Activated CD8-positive, alpha-beta T cell treated with anti-CD3 and anti-CD28 coated beads for 36 hours (primary cell): ENCODE data around the gene SHROOM3. TPM values are rescaled to one million over a fixed set of nuclear protein-coding genes. Genes with fewer than 3 reads are reported as not detected.
"Not testable (repeated sequence)": the region's sequence is repeated elsewhere in the genome, so short reads cannot be mapped to it uniquely, and the experiment has no call there.

Source experiments
- ATAC-seq: fragments of 200-7000 bp; cut with Tn5 transposase; one replicate; pipeline ENCODE4 v1.10.0; 2021; ENCODE audit warnings: mild to moderate bottlenecking, moderate library complexity
- CTCF ChIA-PET: fragments of 350-600 bp; sonication (Branson Sonifier 250); formaldehyde crosslinking; loops from one replicate; lab custom pipeline; 2021; ENCODE audit warnings: antibody characterized with exemption; lab: Charles Lee
- POLR2A ChIA-PET: fragments of 350-600 bp; sonication (Branson Sonifier 250); formaldehyde crosslinking; loops from one replicate; lab custom pipeline; 2021; ENCODE audit warnings: antibody characterized with exemption; lab: Charles Lee
- DNase-seq: peaks from one replicate; pipeline ENCODE4 v3.0.0-alpha.2; 2020
- H3K27ac Mint-ChIP-seq: one replicate; pipeline ENCODE4 v1.8.0; 2021; ENCODE audit warnings: mild to moderate bottlenecking, mixed read lengths
- H3K27me3 Mint-ChIP-seq: one replicate; pipeline ENCODE4 v1.8.0; 2021; ENCODE audit warnings: mixed read lengths
- H3K36me3 Mint-ChIP-seq: one replicate; pipeline ENCODE4 v1.8.0; 2021; ENCODE audit warnings: low read depth, mixed read lengths
- H3K4me1 Mint-ChIP-seq: one replicate; pipeline ENCODE4 v1.8.0; 2021; ENCODE audit warnings: low read depth, mixed read lengths
- H3K4me3 Mint-ChIP-seq: one replicate; pipeline ENCODE4 v1.8.0; 2021; ENCODE audit warnings: mild to moderate bottlenecking, moderate library complexity, mixed read lengths
- H3K9me3 Mint-ChIP-seq: one replicate; pipeline ENCODE4 v1.8.0; 2021; ENCODE audit warnings: mixed read lengths
- CTCF ChIP-seq: fragments of 200-600 bp; IDR thresholded peaks from one replicate; pipeline ENCODE4 v1.8.0; 2022; ENCODE audit warnings: antibody characterized with exemption, mild to moderate bottlenecking
- intact Hi-C: fragments of 100-400 bp; cut with micrococcal nuclease; formaldehyde crosslinking; loops from one replicate; pipeline ENCODE4 v1.10.0; 2022
- total RNA-seq, 2 experiments: library from RNA; stranded (reverse); gene quantifications; one replicate each; pipeline ENCODE4 v1.2.3, GENCODE V29; 2021

SHROOM3 gene
- total RNA-seq, 2 experiments from 2014 or later: not detected

DNA sequence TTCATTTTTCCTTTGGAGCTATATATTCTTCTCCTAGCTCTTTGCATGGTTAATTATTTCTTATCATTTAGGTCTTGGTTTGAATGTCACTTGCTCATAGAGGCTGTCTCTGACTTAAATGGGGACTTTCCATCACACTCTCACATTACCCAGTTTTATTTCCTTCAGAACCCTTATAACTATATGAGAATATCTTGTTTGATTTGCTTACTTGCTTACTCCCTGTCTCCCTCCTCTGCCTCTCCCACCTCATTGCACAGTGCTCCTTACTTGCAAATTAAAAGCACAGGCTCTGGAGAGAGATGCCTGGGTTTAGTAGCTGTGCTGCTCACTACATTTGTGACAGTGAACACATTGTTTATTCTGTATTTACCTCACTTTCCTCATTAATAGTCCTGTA is 288.3 kb downstream of the SHROOM3 start:
- Mint-ChIP-seq H3K27me3 (peaks cover 14% of the 10 kb centered on the region), H3K4me1 (peaks cover 9% of the 10 kb centered on the region), H3K9me3 (no peaks in the 10 kb centered on the region), H3K4me3 (no peak overlapping the region), H3K27ac (no peak overlapping the region), H3K36me3 (no peaks in the 10 kb centered on the region)
- intact Hi-C loops: no loop called here
- CTCF ChIA-PET: no interaction called here
- no peak for ATAC-seq
- TF ChIP-seq CTCF: no peak
- POLR2A ChIA-PET: no interaction called here
- DNase-seq: no peak

DNA sequence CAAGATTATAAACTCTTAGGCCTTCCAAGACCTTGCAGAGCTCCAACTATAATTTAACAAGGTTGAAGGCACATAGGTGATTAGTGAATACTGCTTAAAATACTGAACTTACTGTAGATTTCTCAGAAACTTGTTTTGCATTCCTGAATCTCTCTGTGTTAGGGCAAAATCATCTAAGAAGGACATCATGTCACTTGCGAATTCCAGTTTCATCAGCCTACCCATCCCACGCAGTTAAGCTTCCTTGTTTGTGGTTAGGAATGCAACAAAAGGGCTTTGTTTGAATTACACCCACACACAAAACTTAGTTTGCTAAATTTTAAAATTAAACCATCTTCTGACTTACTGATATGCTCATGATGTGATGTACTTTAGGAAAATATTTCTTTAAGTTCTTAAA is 288.9 kb downstream of the SHROOM3 start:
- peaks cover 9% of the 10 kb centered on the region for H3K4me1 Mint-ChIP-seq
- CTCF ChIA-PET: no interaction called here
- H3K27ac Mint-ChIP-seq: no peak overlapping the region
- H3K4me3 Mint-ChIP-seq: no peak overlapping the region
- POLR2A ChIA-PET: no interaction called here
- no peak for TF ChIP-seq CTCF
- ATAC-seq (no peak), DNase-seq (no peak)
- H3K9me3 Mint-ChIP-seq: no peaks in the 10 kb centered on the region
- intact Hi-C loops: no loop called here
- no peaks in the 10 kb centered on the region for H3K36me3 Mint-ChIP-seq
- H3K27me3 Mint-ChIP-seq: peaks cover 11% of the 10 kb centered on the region

DNA sequence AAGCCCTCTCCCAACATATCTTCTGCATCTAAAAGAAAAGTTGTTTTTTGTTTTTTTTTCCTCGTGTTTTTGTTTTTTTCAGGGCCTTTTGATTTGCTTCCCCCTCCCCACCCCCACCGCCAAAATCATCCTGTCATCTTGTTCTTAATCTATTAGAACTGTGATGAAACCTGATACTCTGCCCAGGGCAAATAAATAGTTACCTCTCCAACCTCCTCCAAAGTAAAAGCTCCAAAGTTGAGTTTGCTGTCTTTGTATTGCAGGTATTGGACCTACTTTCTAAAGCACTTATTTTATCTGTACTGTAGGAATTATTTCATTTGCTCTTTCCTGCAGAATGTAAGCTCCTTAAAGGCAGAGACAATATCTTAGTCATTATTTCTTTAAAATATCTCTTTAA is 290.0 kb downstream of the SHROOM3 start:
- no peak overlapping the region for H3K27ac Mint-ChIP-seq
- TF ChIP-seq CTCF: no peak

DNA sequence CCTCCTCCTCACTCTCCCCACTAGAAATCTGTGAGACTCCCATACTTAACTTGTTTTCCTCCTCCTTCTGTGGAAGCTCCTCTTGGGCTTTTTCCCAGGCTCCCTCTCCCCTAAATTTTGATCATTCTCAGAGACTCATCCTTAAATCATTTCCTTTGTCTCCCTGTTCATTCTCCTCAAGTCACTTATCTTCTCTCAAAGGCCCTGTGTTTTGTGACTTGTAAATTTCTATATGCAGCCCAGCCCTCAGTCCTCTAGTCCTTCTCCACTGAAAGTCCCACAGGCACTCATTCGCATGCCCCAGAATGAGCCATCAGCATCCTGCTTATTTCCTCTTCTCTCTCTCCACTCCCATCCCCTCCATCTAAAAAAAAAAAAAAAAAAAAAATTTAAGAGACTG is 291.1 kb downstream of the SHROOM3 start:
- no peak for TF ChIP-seq CTCF
- Mint-ChIP-seq H3K27me3 (peaks cover 8% of the 10 kb centered on the region), H3K36me3 (no peaks in the 10 kb centered on the region), H3K4me1 (peaks cover 9% of the 10 kb centered on the region), H3K4me3 (no peak overlapping the region), H3K9me3 (no peaks in the 10 kb centered on the region), H3K27ac (no peak overlapping the region)
- intact Hi-C loops: no loop called here
- DNase-seq (no peak), ATAC-seq (no peak)
- POLR2A ChIA-PET: no interaction called here
- CTCF ChIA-PET: interaction anchor here (0.6 kb wide), 1 partner anchor 32 kb away, joined by 3 read pairs; no protein-coding TSS in a partner anchor

More for the DNA sequence above, 290.0 kb downstream of the SHROOM3 start:
- H3K27me3 Mint-ChIP-seq: peaks cover 8% of the 10 kb centered on the region
- no peak for ATAC-seq
- POLR2A ChIA-PET: no interaction called here
- H3K9me3 Mint-ChIP-seq: no peaks in the 10 kb centered on the region
- intact Hi-C loops: no loop called here
- CTCF ChIA-PET: no interaction called here
- no peak overlapping the region for H3K4me3 Mint-ChIP-seq
- no peaks in the 10 kb centered on the region for H3K36me3 Mint-ChIP-seq
- H3K4me1 Mint-ChIP-seq: peaks cover 9% of the 10 kb centered on the region
- no peak for DNase-seq

- H3K9me3 Mint-ChIP-seq: no peaks in the 10 kb centered on the region
- ChIA-PET POLR2A (no interaction called here), CTCF (interaction anchor here (0.6 kb wide), 1 partner anchor 31 kb away, joined by 3 read pairs; no protein-coding TSS in a partner anchor)
- TF ChIP-seq CTCF: no peak
- peaks cover 9% of the 10 kb centered on the region for H3K4me1 Mint-ChIP-seq
- no peak for DNase-seq
- H3K4me3 Mint-ChIP-seq: no peak overlapping the region
- H3K27me3 Mint-ChIP-seq: peaks cover 7% of the 10 kb centered on the region
- H3K27ac Mint-ChIP-seq: no peak overlapping the region
- ATAC-seq: no peak
- intact Hi-C loops: no loop called here
- no peaks in the 10 kb centered on the region for H3K36me3 Mint-ChIP-seq
Measured at GRCh38 chr4:76726631-76727030, 291.6 kb downstream of the SHROOM3 start.

- H3K36me3 Mint-ChIP-seq, POLR2A ChIA-PET, H3K27me3 Mint-ChIP-seq, H3K4me3 Mint-ChIP-seq, intact Hi-C loops, H3K9me3 Mint-ChIP-seq, H3K4me1 Mint-ChIP-seq, H3K27ac Mint-ChIP-seq, DNase-seq, ATAC-seq, CTCF ChIA-PET: not testable (repeated sequence)
Measured at GRCh38 chr4:76727934-76728333, 292.9 kb downstream of the SHROOM3 start.
